GM12878 (cell line): ENCODE data around the gene EYA2.

Source experiments
- EP300 ChIP-seq, 2 experiments: fragments of 150-350 bp in 1 of 2; IDR thresholded peaks; 2 replicates each; pipeline ENCODE4 v1.6.1; 2011 to 2012; ENCODE audit warnings: low read depth in 2 of 2, low read length in 2 of 2, borderline replicate concordance in 1 of 2, improper control_type of control experiment in 1 of 2, inconsistent platforms in 1 of 2; ENCODE audit not compliant: control insufficient read depth in 1 of 2
- REST ChIP-seq: IDR thresholded peaks from 2 replicates; pipeline ENCODE4 v1.6.1; 2012; ENCODE audit warnings: mild to moderate bottlenecking, low read depth, low read length

GRCh38 chr20:46981184-46981583 is 86.5 kb downstream of the EYA2 start:
- TF ChIP-seq EP300 (IDR thresholded peaks at IDR 0.05; ENCODE audit: borderline replicate concordance in 1 of 2, control insufficient read depth in 1 of 2, low read depth in 2 of 2, low read length in 2 of 2) (no peak), REST (no peak)
